Measurements from ENCODE around the gene EXOC6.
"Not testable (repeated sequence)": the region's sequence is repeated elsewhere in the genome, so short reads cannot be mapped to it uniquely, and the experiment has no call there.

Gene EXOC6

DNA sequence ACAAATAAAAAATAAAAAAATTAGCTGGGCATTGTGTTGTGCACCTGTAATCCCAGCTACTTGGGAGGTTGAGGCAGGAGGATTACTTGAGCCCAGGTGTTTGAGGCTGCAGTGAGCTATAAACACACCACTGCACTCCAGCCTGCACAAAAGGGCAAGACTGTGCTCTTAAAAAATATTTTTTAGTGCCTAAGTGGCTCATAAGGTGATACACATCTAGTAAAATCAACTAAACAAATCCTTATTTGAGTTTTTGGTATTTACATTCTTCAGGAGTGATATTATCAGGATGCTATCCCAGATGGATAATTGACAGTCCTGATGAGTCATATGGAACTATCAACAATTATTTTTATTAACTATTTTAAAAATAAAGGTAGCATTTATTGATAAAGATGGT, 93.9 kb downstream of the EXOC6 start:
- DNase-seq (ENCODE audit: low read depth, low spot score): no peak

- no peak for DNase-seq (ENCODE audit: low read depth, low spot score)
Measured at GRCh38 chr10:92946491-92946890, 98.2 kb downstream of the EXOC6 start.

DNA sequence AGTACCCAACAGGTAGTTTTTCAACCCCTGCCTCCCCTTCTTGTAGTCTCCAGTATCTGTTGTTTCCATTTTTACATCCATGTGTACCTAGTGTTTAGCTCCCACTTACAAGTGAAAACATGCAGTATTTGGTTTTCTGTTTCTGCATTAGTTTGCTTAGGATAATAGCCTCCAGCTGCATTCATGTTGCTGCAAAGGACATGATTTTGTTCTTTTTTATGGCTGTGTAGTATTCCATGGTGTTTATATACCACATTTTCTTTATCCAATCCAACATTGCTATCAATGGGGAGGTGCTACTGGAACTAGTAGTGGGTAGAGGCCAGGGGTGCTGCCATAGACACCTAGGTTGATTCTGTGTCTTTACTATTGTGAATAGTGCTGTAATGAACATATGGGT, 104.3 kb downstream of the EXOC6 start:
- DNase-seq (ENCODE audit: low read depth, low spot score): not testable (repeated sequence)

GRCh38 chr10:92957223-92958010, 109.1 kb downstream of the EXOC6 start:
- no peak for DNase-seq (ENCODE audit: low read depth, low spot score)

DNA sequence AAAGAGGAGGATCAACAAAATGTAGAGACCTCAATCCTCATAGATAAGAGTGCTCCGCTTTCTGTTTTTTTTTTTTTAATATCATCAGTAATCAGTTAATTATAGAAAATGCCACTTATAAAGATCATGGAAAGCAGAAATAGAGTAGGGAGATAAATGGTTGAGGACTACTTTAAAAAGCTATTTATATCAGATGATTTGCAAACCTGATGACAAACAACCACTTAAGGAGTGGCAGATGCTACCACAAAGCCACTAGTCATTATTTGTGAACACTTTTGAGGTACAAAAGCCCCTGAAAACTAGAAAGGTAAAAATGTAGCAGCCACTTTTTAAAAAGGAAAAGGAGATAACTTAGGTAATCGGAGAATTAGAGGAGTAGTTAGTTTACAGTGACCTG, 113.3 kb downstream of the EXOC6 start:
- DNase-seq (ENCODE audit: low read depth, low spot score): no peak

DNA sequence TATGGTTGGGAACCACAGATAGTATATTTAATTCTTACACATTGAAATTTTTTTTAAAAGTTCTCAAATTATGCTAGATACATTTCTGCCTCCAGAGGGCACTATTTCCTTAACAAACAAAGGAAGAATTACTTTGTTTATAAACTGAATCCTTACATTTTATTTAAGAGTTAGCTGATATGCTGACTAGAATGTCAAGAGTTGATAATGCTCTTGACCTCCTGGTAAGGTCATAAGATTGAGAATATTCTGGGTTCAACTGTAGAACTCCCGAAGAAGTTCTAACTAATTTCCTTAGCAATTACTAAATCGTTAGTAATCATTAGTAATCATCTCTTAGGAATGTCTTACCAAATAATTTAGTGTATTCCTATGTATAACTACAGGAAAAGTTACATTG, 117.0 kb downstream of the EXOC6 start:
- DNase-seq (ENCODE audit: low read depth, low spot score): peak; percentile 43

DNA sequence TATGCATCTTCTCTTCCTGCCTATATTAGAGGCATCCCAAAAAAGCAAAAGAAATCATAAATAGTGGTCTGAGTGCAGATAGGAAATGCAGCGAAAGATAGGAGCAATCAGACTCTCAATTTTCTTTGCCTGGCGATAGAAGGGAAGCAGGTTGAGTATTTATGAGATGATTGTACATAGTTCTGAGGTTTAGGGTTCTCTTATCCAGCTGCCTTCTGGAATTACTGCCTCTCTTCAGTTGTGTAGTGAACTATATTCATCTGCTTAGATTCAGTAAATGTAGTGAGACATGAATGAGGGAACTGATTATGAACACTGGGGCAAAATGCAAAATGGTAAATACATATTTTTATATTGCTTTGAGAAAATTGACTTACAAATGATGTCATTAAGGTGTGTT, 119.3 kb downstream of the EXOC6 start:
- no peak for DNase-seq (ENCODE audit: low read depth, low spot score)

DNA sequence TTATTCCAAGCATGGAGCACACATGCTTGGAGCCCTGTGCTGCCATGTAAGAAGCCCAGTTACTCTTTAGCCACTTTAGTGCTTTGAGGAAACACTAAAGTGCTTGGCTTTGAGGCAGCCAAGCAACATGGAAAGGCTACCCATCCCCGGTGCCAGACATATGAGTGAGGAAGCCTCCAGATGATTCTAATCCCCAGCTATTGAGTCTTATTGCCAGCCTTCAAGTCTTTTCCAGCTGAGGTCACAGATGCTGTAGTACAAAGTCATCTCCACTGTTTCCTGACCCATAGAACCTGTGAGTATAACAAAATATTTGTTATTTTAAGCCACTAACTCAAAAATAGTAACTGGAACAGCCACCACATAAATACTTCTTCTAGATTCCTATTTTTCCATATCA, 120.8 kb downstream of the EXOC6 start:
- no peak for DNase-seq (ENCODE audit: low read depth, low spot score)

GRCh38 chr10:92970301-92971070, 122.2 kb downstream of the EXOC6 start:
- no peak for DNase-seq (ENCODE audit: low read depth, low spot score)

DNA sequence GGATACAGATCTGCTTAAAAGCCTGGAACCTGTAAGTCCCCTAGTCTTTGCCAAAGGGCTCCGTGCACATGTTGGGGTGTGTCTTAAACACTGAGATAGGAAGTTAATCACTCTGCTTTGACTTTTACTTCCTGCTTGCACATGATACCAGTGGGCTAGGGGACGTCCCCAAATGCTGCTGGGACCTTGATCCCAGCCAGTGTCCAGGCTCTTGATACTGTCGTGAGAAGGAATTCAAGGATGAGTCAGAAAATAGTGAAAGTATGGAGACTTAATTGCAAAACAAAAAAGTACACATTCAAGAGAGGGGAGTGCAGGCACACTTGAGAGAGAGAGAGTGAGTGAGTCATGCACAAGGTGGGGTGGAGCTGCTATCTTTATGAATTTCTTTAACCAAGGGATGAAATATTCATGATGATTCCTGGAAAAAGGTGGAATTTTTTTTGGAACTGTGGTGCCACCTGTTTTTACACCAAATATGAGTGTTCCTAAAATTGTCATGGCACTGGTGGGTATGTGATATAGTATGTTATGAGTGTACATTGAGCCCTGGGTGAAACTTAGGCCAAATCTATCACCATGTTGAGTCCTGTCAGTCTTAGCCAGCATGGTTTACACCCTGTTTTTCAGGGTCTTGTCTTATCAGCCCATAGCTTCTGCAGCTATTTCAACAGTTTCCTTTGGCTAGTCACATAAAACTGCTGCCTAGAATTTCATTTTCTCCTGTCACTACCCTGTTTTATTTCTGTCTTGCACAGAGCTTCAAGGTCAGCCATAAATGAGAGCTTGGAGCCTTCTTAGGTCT, 123.9 kb downstream of the EXOC6 start:
- DNase-seq (ENCODE audit: low read depth, low spot score): no peak

DNA sequence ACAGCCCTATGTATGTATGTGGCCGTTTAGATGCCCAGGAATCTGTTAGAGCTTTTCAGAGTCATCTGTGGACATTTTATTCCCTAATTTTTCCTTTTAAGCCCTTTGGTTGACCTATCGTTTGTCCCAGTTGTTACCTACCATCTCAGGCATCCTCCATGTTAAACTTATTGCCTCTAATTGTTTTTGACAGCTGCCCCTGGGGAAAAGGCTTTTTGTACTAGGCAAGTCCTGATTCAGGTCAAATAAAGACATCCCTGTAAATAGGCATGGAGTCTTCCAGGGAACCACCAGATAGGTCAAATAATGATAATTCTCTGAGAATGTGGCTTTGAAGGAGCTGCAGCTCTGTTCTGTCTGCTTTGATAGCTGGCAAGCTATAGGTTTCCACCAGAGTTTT, 124.6 kb downstream of the EXOC6 start:
- DNase-seq (ENCODE audit: low read depth, low spot score): no peak

- not testable (repeated sequence) for DNase-seq (ENCODE audit: low read depth, low spot score)
Measured at GRCh38 chr10:92976278-92976677, 128.0 kb downstream of the EXOC6 start.

GRCh38 chr10:92989250-92989649, 140.9 kb downstream of the EXOC6 start:
- DNase-seq (ENCODE audit: low read depth, low spot score): no peak

- no peak for DNase-seq (ENCODE audit: low read depth, low spot score)
Measured at GRCh38 chr10:92990615-92991014, 142.3 kb downstream of the EXOC6 start.

DNA sequence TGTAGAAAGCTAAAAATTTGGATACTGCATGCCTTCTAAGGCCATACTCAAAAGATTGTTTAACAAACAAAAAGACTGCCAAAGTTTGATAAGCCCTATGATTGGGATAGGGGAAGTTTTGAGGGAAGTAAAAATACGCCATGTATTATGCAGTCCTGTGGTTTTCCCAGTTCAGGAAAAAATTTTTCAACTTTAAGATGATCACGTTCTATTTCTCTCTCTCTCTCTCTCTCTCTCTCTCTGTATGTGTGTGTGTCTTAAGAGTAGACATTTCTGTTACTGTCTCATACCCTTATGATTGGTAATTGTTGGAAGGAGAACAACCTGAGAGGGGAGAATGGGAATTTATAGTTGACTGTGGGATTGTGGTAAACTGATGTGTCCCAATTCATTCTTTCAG, 143.2 kb downstream of the EXOC6 start:
- DNase-seq (ENCODE audit: low read depth, low spot score): no peak

DNA sequence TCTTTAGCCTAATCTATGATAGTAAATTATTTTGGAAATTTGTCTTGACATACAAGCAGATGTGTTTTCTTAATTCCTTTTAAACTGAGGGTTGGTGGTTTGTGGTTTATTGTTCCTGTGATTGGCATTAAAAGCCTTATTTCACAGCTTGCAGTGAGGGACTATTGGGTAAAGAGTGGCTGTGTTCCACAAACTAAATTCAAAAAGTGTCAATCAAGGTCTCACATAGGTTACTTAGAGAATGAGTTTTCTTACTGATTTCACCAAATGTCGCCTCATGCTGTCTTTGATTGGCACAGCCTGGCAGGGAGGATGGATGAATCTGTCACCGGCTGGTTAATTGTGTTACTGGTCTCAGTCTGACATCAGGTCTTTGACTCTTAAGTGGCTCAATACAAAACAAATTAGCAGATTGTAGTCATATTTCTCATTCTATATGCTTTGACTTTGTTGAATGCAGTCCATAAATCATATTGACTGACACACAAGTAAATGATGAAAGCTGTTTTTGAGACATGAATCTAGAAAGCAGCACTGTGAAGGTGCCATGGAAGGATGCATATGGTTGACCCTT, 145.5 kb downstream of the EXOC6 start:
- no peak for DNase-seq (ENCODE audit: low read depth, low spot score)

- DNase-seq (ENCODE audit: low read depth, low spot score): no peak
Measured at GRCh38 chr10:92995509-92995908, 147.2 kb downstream of the EXOC6 start.

DNA sequence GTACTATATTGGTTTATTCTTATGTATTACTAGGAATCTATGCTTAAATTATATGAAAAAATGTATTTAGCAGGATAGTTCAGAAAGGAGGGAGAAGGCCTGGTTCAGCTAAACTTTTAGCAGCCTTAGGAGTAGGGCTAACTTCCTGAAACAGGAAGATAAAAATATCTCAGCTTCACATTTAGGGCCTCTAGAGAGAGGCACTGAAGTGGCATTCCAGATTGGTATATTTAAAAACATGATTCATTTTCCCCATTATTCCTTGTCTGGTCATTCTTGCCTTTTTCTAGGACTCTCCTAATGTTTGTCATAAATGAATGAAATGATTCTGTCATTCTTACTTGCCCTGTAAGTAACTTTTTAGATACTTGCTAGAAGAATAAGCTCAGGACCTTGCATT, 149.3 kb downstream of the EXOC6 start:
- DNase-seq (ENCODE audit: low read depth, low spot score): no peak

DNA sequence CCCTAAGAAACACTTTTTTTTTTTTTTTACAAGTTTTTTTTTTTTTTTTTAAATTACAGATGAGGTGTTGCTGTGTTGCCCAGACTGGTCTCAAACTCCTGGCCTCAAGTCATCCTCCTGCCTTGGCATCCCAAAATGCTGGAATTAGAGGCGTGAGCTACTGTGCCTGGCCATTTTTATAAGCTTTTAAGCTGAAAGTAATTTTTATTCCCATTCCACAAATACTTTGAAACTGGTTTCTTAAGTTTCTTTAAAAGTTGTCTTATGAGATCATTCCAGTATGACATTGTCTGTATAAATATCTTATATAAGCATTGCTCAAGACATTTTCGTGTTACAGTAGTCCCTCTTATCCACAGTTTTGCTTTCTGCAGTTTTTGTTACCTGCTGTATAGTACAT, 150.9 kb downstream of the EXOC6 start:
- no peak for DNase-seq (ENCODE audit: low read depth, low spot score)

GRCh38 chr10:93006435-93007039, 158.2 kb downstream of the EXOC6 start:
- peak; percentile 28 for DNase-seq (ENCODE audit: low read depth, low spot score)

DNA sequence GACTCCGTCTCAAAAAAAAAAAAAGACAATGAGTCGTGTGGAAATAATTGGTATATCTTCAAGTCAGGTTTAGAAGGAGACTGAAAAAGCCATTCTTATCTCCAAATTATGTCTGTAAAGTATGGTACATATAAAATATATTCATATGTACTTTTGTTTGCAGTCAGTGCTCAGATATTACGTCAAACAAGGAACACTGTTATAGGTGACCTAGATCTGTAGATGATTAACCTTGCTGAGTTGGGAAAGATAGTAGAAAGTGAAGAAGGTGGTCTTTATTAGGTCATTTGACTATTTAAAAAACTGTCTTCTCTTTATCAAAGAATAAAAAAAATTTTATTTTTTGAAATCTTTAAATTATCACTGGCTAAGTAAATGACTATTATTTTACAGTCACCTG, 167.4 kb downstream of the EXOC6 start:
- no peak for DNase-seq (ENCODE audit: low read depth, low spot score)

Data from smooth muscle cell of the brain vasculature (primary cell).